ENCODE results near the gene OR6C75.
"Not testable (repeated sequence)": the region's sequence is repeated elsewhere in the genome, so short reads cannot be mapped to it uniquely, and the experiment has no call there.

The OR6C75 gene

DNA sequence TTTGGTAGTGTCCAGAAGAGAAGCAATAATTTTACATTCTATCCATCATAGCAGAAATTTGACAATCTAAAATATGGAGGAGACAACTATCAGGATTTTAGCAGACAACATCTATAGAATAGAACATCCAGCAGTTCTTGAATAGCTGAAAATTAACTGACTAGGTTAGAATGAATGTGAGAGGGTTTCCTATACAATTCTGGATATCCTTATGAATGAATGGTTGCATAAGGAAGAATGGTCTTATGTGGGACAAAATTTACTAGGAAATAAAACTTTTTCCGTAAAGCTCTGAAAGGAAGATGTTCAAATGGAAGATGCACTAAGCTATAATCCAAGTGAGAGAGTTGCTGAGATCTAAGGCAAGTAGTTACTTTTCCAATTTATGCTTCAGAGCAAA, 32.3 kb upstream of the OR6C75 start, which contains the start of gene OR6C3:
TSS of gene OR6C3 (plus strand) at position 301 of the 400 bp plus-strand sequence. CDS start 955 bp downstream, outside the sequence.
- Histone ChIP-seq H3K79me2 (ENCODE audit: insufficient read depth, low read length) (no peaks in the 10 kb centered on the region), H3K36me3 (ENCODE audit: low read length) (no peaks in the 10 kb centered on the region), H3F3A (ENCODE audit: insufficient read depth) (no peaks in the 10 kb centered on the region), H4K20me1 (ENCODE audit: low read depth, low read length) (0 out of 2 replicates have a peak, but pooled peaks cover 3% of the 10 kb centered on the region), H3K27ac (ENCODE audit: low read depth, low read length) (no peak within 1 kb of the TSS), H3K9me2 (replicated peaks; ENCODE audit: insufficient read depth, low read length) (no peaks in the 10 kb centered on the region), H2AFZ (ENCODE audit: low read depth, low read length, severe bottlenecking) (no peak within 1 kb of the TSS), H3K9me3 (ENCODE audit: insufficient read depth, low read length) (no peaks in the 10 kb centered on the region), H3K27me3 (ENCODE audit: low read length) (no peaks in the 10 kb centered on the region), H3K4me3 (ENCODE audit: insufficient read depth, low read length, poor library complexity, severe bottlenecking) (no peak within 1 kb of the TSS), H3K9ac (ENCODE audit: low read length) (no peak within 1 kb of the TSS), H3K4me2 (ENCODE audit: low read depth, low read length, poor library complexity, severe bottlenecking) (no peak within 1 kb of the TSS)
- TF ChIP-seq, protein P1, sequence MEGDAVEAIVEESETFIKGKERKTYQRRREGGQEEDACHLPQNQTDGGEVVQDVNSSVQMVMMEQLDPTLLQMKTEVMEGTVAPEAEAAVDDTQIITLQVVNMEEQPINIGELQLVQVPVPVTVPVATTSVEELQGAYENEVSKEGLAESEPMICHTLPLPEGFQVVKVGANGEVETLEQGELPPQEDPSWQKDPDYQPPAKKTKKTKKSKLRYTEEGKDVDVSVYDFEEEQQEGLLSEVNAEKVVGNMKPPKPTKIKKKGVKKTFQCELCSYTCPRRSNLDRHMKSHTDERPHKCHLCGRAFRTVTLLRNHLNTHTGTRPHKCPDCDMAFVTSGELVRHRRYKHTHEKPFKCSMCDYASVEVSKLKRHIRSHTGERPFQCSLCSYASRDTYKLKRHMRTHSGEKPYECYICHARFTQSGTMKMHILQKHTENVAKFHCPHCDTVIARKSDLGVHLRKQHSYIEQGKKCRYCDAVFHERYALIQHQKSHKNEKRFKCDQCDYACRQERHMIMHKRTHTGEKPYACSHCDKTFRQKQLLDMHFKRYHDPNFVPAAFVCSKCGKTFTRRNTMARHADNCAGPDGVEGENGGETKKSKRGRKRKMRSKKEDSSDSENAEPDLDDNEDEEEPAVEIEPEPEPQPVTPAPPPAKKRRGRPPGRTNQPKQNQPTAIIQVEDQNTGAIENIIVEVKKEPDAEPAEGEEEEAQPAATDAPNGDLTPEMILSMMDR (IDR thresholded peaks at IDR 0.05; ENCODE audit: insufficient read depth, low read length, poor library complexity, severe bottlenecking): no peak
- TF ChIP-seq EZH2phosphoT487 (conservative IDR thresholded peaks at IDR 0.05; ENCODE audit: low read length): no peak

DNA sequence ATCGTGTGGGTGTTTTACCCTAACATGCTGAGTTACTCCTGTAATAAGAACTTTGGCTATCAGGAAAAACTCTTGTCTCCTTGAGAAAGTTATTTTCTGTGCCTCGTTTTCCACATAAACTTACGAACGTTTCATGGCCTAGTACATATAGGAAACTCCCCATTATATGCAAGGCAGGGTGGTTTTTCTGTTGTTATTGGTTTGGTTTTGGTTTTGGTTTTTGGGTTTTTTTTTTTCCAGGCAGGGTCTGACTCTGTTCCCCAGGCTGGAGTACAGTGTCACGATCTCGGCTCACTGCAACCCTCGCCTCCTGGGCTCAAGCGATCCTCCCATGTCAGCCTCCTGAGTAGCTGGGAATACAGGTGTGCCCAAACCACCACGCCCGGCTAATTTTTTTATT, 26.8 kb upstream of the OR6C75 start:
- TF ChIP-seq, protein P1 (IDR thresholded peaks at IDR 0.05; ENCODE audit: insufficient read depth, low read length, poor library complexity, severe bottlenecking): no peak
- no peak for TF ChIP-seq EZH2phosphoT487 (conservative IDR thresholded peaks at IDR 0.05; ENCODE audit: low read length)
- H4K20me1 ChIP-seq (ENCODE audit: low read depth, low read length): 0 out of 2 replicates have a peak, but pooled peaks cover 3% of the 10 kb centered on the region
- no peaks in the 10 kb centered on the region for H3K36me3 ChIP-seq (ENCODE audit: low read length)
- H3K27me3 ChIP-seq (ENCODE audit: low read length): no peaks in the 10 kb centered on the region
- H3K4me2 ChIP-seq (ENCODE audit: low read depth, low read length, poor library complexity, severe bottlenecking): no peak overlapping the region
- H3K79me2 ChIP-seq (ENCODE audit: insufficient read depth, low read length): no peaks in the 10 kb centered on the region
- H3F3A ChIP-seq (ENCODE audit: insufficient read depth): no peaks in the 10 kb centered on the region
- no peak overlapping the region for H3K4me3 ChIP-seq (ENCODE audit: insufficient read depth, low read length, poor library complexity, severe bottlenecking)
- no peaks in the 10 kb centered on the region for H3K9me2 ChIP-seq (replicated peaks; ENCODE audit: insufficient read depth, low read length)
- no peak overlapping the region for H3K9ac ChIP-seq (ENCODE audit: low read length)
- no peak overlapping the region for H2AFZ ChIP-seq (ENCODE audit: low read depth, low read length, severe bottlenecking)
- no peak overlapping the region for H3K27ac ChIP-seq (ENCODE audit: low read depth, low read length)
- no peaks in the 10 kb centered on the region for H3K9me3 ChIP-seq (ENCODE audit: insufficient read depth, low read length)

DNA sequence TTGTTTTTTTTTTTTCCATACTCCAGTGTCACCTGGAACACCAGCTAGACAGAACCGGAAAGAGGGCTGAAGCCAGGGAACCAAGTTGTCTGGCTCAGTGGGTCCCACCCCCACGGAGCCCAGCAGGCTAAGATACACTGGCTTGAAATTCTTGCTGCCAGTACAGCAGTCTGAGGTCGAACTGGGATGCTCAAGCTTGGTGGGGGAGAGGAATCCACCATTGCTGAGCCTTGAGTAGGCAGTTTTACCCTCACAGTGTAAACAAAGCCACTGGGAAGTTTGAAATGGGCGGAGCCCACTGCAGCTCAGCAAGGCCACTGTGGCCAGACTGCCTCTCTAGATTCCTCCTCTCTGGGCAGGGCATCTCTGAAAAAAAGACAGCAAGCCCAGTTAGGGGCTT, 7.4 kb upstream of the OR6C75 start:
- H4K20me1 ChIP-seq (ENCODE audit: low read depth, low read length); H2AFZ ChIP-seq (ENCODE audit: low read depth, low read length, severe bottlenecking); H3F3A ChIP-seq (ENCODE audit: insufficient read depth): not testable (repeated sequence)

DNA sequence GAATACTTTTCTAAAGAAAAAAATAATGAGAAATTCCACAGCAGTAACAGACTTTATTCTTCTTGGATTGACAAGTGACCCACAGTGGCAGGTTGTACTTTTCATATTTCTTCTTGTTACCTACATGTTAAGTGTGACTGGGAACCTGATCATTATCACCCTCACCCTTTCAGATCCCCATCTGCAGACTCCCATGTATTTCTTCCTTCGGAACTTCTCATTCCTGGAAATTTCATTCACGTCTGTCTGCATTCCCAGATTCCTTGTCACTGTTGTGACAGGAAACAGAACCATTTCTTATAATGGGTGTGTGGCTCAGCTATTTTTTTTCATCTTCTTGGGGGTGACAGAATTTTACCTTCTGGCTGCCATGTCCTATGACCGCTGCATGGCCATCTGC, 2.3 kb downstream of the OR6C75 start:
- no peaks in the 10 kb centered on the region for H4K20me1 ChIP-seq (ENCODE audit: low read depth, low read length)

More for the DNA sequence above, 7.4 kb upstream of the OR6C75 start:
- not testable (repeated sequence) for H3K79me2 ChIP-seq (ENCODE audit: insufficient read depth, low read length); H3K27me3 ChIP-seq (ENCODE audit: low read length); H3K9ac ChIP-seq (ENCODE audit: low read length); H3K9me3 ChIP-seq (ENCODE audit: insufficient read depth, low read length); H3K27ac ChIP-seq (ENCODE audit: low read depth, low read length); H3K9me2 ChIP-seq (replicated peaks; ENCODE audit: insufficient read depth, low read length); H3K4me3 ChIP-seq (ENCODE audit: insufficient read depth, low read length, poor library complexity, severe bottlenecking); H3K4me2 ChIP-seq (ENCODE audit: low read depth, low read length, poor library complexity, severe bottlenecking); H3K36me3 ChIP-seq (ENCODE audit: low read length)

More for the DNA sequence above, 2.3 kb downstream of the OR6C75 start:
- no peaks in the 10 kb centered on the region for H3K27me3 ChIP-seq (ENCODE audit: low read length)
- no peaks in the 10 kb centered on the region for H3K36me3 ChIP-seq (ENCODE audit: low read length)
- H3K4me2 ChIP-seq (ENCODE audit: low read depth, low read length, poor library complexity, severe bottlenecking): no peak overlapping the region
- no peaks in the 10 kb centered on the region for H3F3A ChIP-seq (ENCODE audit: insufficient read depth)
- no peak overlapping the region for H3K27ac ChIP-seq (ENCODE audit: low read depth, low read length)
- no peaks in the 10 kb centered on the region for H3K79me2 ChIP-seq (ENCODE audit: insufficient read depth, low read length)
- no peak overlapping the region for H3K9ac ChIP-seq (ENCODE audit: low read length)
- H2AFZ ChIP-seq (ENCODE audit: low read depth, low read length, severe bottlenecking): no peak overlapping the region
- no peaks in the 10 kb centered on the region for H3K9me3 ChIP-seq (ENCODE audit: insufficient read depth, low read length)
- no peak overlapping the region for H3K4me3 ChIP-seq (ENCODE audit: insufficient read depth, low read length, poor library complexity, severe bottlenecking)
- no peaks in the 10 kb centered on the region for H3K9me2 ChIP-seq (replicated peaks; ENCODE audit: insufficient read depth, low read length)
- TF ChIP-seq, protein P1 (IDR thresholded peaks at IDR 0.05; ENCODE audit: insufficient read depth, low read length, poor library complexity, severe bottlenecking): no peak
- no peak for TF ChIP-seq EZH2phosphoT487 (conservative IDR thresholded peaks at IDR 0.05; ENCODE audit: low read length)

Measured in SU-DHL-6 (cell line).